GM12878 (cell line): ENCODE measurements around the gene ADAMTSL3. TPM values are rescaled to one million over a fixed set of nuclear protein-coding genes. Genes with fewer than 3 reads are reported as not detected.

Source experiments
- ATAC-seq: fragments of 200-7000 bp; cut with Tn5 transposase; 3 replicates; pipeline ENCODE4 v1.9.1; 2020; ENCODE audit warnings: mild to moderate bottlenecking, moderate library complexity
- BruUV-seq: library from RNA; stranded (reverse); fragments of 400-500 nt; replicated peaks from 2 replicates; lab custom pipeline; 2021; lab: Mats Ljungman, UMichigan
- CTCF ChIA-PET: fragments of 300-600 bp; sonication (Branson Sonifier 250); formaldehyde crosslinking; extraction: SDS; loops from one replicate; lab custom pipeline; 2021; ENCODE audit warnings: inconsistent platforms; lab: Yijun Ruan, JAX
- POLR2A ChIA-PET: fragments of 350-600 bp; formaldehyde crosslinking; extraction: SDS; loops from one replicate; lab custom pipeline; 2021; ENCODE audit warnings: inconsistent platforms; lab: Charles Lee
- RAD21 ChIA-PET: fragments of 300-600 bp; sonication (Branson Sonifier 250); formaldehyde crosslinking; loops from one replicate; lab custom pipeline; 2023; ENCODE audit warnings: antibody characterized with exemption; ENCODE audit not compliant: unreplicated experiment; lab: Charles Lee
- SMC1A ChIA-PET: fragments of 300-600 bp; sonication (Branson Sonifier 250); formaldehyde crosslinking; loops from one replicate; lab custom pipeline; 2023; ENCODE audit not compliant: unreplicated experiment, uncharacterized antibody; lab: Charles Lee
- DNase-seq: peaks from one replicate; pipeline ENCODE4 v3.0.0-alpha.2; 2011; ENCODE audit warnings: low read depth, low spot score
- FAIRE-seq: peaks from 3 replicates; lab custom pipeline; 2011; peaks lifted over from hg19 to GRCh38; lab: Jason Lieb, UNC
- H2AFZ ChIP-seq: 2 replicates; pipeline ENCODE4 v1.6.0; 2011; ENCODE audit warnings: low read depth, low read length, control low read depth; ENCODE audit not compliant: control insufficient read depth
- H3K27ac ChIP-seq: 2 replicates; pipeline ENCODE4 v1.5.1; 2011; ENCODE audit warnings: control low read depth; ENCODE audit not compliant: control insufficient read depth, insufficient read depth
- H3K27me3 ChIP-seq, 2 experiments: replicated peaks in 1 of 2; 2 replicates each; pipeline versions ENCODE4 v1.6.0 to v1.6.1; 2011; ENCODE audit warnings: low read length in 1 of 2; ENCODE audit not compliant: control insufficient read depth in 2 of 2, insufficient read depth in 2 of 2
- H3K36me3 ChIP-seq, 2 experiments: 2 replicates each; pipeline ENCODE4 v1.5.1; 2011; ENCODE audit warnings: low read length in 1 of 2; ENCODE audit not compliant: control insufficient read depth in 2 of 2, insufficient read depth in 2 of 2
- H3K4me1 ChIP-seq: 2 replicates; pipeline ENCODE4 v1.6.1; 2011; ENCODE audit warnings: mild to moderate bottlenecking, low read length, moderate library complexity, mixed read lengths; ENCODE audit not compliant: control insufficient read depth, insufficient read depth
- H3K4me2 ChIP-seq: 2 replicates; pipeline ENCODE4 v1.6.0; 2011; ENCODE audit warnings: control low read depth; ENCODE audit not compliant: control insufficient read depth, insufficient read depth
- H3K4me3 ChIP-seq: fragments of 200-600 bp; sonication (generic); 2 replicates; pipeline ENCODE4 v1.5.1; 2016
- H3K79me2 ChIP-seq: 2 replicates; pipeline ENCODE4 v1.6.0; 2011; ENCODE audit warnings: low read length; ENCODE audit not compliant: control insufficient read depth, insufficient read depth
- H3K9ac ChIP-seq: 2 replicates; pipeline ENCODE4 v1.8.0; 2011; ENCODE audit warnings: low read length, control low read depth, mixed read lengths; ENCODE audit not compliant: control insufficient read depth, insufficient read depth
- H3K9me3 ChIP-seq: replicated peaks from 3 replicates; pipeline ENCODE4 v1.5.1; 2011; ENCODE audit warnings: mild to moderate bottlenecking, low read length; ENCODE audit not compliant: control insufficient read depth, insufficient read depth
- H4K20me1 ChIP-seq: 2 replicates; pipeline ENCODE4 v1.6.0; 2011; ENCODE audit not compliant: control insufficient read depth, insufficient read depth
- GATAD2B ChIP-seq: fragments of 450-650 bp; conservative IDR thresholded peaks from 2 replicates; pipeline ENCODE4 v1.6.1; 2017; ENCODE audit warnings: low read depth, mild to moderate bottlenecking, moderate library complexity
- MEF2A ChIP-seq: IDR thresholded peaks from 2 replicates; pipeline ENCODE4 v1.6.1; 2011; ENCODE audit warnings: low read depth, mild to moderate bottlenecking, low read length, moderate library complexity; ENCODE audit not compliant: insufficient read depth
- MTA3 ChIP-seq: IDR thresholded peaks from 2 replicates; pipeline ENCODE4 v1.6.1; 2012; ENCODE audit warnings: low read length, inconsistent platforms, borderline replicate concordance
- WGBS: methylation state at CpG from one replicate; pipeline ENCODE4 v1.1.6; 2016; ENCODE audit warnings: low lambda C conversion rate; ENCODE audit not compliant: insufficient replicate concordance, insufficient coverage; ENCODE audit errors: missing lambda C conversion rate; 5-methylcytosine and 5-hydroxymethylcytosine counted together
- in situ Hi-C: fragments of 300-500 bp; cut with MboI; formaldehyde crosslinking; loops from 9 replicates; pipeline ENCODE4 v1.14.3; 2018; ENCODE audit warnings: mixed read lengths
- intact Hi-C: fragments of 100-400 bp; cut with micrococcal nuclease; formaldehyde crosslinking; loops from one replicate; pipeline ENCODE4 v1.14.2; 2022; ENCODE audit not compliant: unreplicated experiment
- polyA plus RNA-seq, 11 experiments: library from polyadenylated mRNA; depleted of rRNA in 4 of 11; unstranded in 6 of 11; stranded (reverse) in 5 of 11; fragments of >200 nt; fragmentation: Nextera tagmentation in 4 of 11; fragmentation: Illumina TruSeq in 1 of 11; extraction: Ambion mirVana in 4 of 11; extraction: Trizol in 1 of 11; gene quantifications; 1 replicate in 1 of 11; 2 replicates in 10 of 11; pipeline versions ENCODE4 v1.2.1 to v1.2.3, GENCODE V29; 2011 to 2016; ENCODE audit warnings: inconsistent platforms in 2 of 11, missing spikeins in 2 of 11, low read depth in 1 of 11
- total RNA-seq, 4 experiments: library from RNA; depleted of rRNA in 3 of 4; stranded (reverse); fragments of >200 nt in 3 of 4; fragmentation: Illumina TruSeq in 1 of 4; extraction: Trizol in 1 of 4; gene quantifications; 2 replicates each; pipeline versions ENCODE4 v1.2.1 to v1.2.3, GENCODE V29; 2013 to 2021
- TF ChIP-seq, protein P1 (sequence below): fragments of 450-650 bp; IDR thresholded peaks from 2 replicates; pipeline ENCODE4 v1.6.1; 2014; ENCODE audit warnings: mild to moderate bottlenecking

Gene ADAMTSL3
- total and polyA plus RNA-seq, 10 of the 15 experiments (the other 5 are each of a cell fraction or from before 2014, with no cell fraction given), result 0.01 to 0.28 (median 0.13) TPM

DNA sequence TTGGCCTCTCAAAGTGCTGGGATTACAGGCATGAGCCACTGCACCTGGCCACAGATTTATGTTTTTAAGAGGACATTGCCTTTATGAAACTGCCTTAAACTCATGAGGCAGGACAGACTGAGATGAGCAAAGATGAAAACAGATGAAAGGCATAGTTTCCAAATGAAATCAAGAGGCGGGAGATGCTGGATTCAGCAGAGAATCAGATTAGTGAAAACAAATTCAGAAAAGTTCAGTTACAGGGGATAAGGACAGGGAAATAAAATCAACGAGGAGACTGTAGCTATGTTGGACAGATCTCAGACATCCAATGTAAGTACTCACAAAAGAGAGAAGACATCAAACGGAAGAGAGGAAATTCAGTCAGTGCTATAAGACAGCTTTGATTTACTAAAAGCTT is 68.1 kb downstream of the ADAMTSL3 start:
- Histone ChIP-seq H2AFZ (no peak overlapping the region), H3K27me3 (no peaks in the 10 kb centered on the region), H3K4me1 (no peaks in the 10 kb centered on the region), H3K9ac (no peak overlapping the region), H3K27ac (no peak overlapping the region), H3K4me2 (no peak overlapping the region), H4K20me1 (no peaks in the 10 kb centered on the region), H3K79me2 (no peaks in the 10 kb centered on the region), H3K4me3 (no peak overlapping the region), H3K36me3 (no peaks in the 10 kb centered on the region), H3K9me3 (no peaks in the 10 kb centered on the region)
- BruUV-seq, result no TSS peak
- WGBS, result 29% methylated on average over 3 of the region's 3 CpGs
- ChIA-PET RAD21 (no interaction called here), SMC1A (no interaction called here), CTCF (no interaction called here), POLR2A (no interaction called here)
- no peak for FAIRE-seq
- TF ChIP-seq GATAD2B, result no peak
- ATAC-seq, result no peak
- in situ Hi-C loops (no loop called here), intact Hi-C loops (no loop called here)
- no peak for DNase-seq

DNA sequence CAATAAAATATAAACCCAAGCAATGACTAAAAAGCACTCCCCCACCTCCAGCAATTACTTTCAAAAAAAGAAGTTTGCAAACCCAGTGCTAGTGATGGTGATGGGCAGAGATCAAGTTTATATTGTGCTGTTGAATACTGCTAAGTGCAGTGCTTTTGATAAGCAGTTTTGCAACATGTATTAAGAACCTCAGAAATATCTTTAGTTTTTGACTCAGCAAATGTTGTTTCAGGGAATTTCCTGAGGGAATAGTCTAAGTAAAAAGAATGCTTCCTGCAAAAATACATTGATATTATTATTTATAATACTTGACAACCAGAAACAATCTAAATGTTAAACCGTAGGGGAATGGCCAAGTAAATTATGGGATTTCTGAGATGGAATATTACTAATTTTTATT is 69.3 kb downstream of the ADAMTSL3 start:
- RAD21 ChIA-PET, result no interaction called here
- ATAC-seq, result no peak
- CTCF ChIA-PET, result no interaction called here
- WGBS, result 0% methylated on average over 1 of the region's 1 CpG
- no TSS peak for BruUV-seq
- in situ Hi-C loops (no loop called here), intact Hi-C loops (no loop called here)
- H4K20me1 ChIP-seq, result no peaks in the 10 kb centered on the region
- no peak overlapping the region for H3K27ac ChIP-seq
- SMC1A ChIA-PET, result no interaction called here
- no peaks in the 10 kb centered on the region for H3K79me2 ChIP-seq
- DNase-seq, result no peak
- POLR2A ChIA-PET, result no interaction called here
- H3K27me3 ChIP-seq, result no peaks in the 10 kb centered on the region
- H3K4me2 ChIP-seq, result no peak overlapping the region
- H3K9me3 ChIP-seq, result no peaks in the 10 kb centered on the region
- FAIRE-seq, result no peak
- no peaks in the 10 kb centered on the region for H3K36me3 ChIP-seq
- H3K4me1 ChIP-seq, result no peaks in the 10 kb centered on the region
- TF ChIP-seq MEF2A, result no peak
- no peak for TF ChIP-seq MTA3
- TF ChIP-seq, protein P1, sequence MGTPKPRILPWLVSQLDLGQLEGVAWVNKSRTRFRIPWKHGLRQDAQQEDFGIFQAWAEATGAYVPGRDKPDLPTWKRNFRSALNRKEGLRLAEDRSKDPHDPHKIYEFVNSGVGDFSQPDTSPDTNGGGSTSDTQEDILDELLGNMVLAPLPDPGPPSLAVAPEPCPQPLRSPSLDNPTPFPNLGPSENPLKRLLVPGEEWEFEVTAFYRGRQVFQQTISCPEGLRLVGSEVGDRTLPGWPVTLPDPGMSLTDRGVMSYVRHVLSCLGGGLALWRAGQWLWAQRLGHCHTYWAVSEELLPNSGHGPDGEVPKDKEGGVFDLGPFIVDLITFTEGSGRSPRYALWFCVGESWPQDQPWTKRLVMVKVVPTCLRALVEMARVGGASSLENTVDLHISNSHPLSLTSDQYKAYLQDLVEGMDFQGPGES, result no peak
- no peak overlapping the region for H3K4me3 ChIP-seq
- no peak overlapping the region for H2AFZ ChIP-seq
- no peak overlapping the region for H3K9ac ChIP-seq
